ENCODE data around the gene SH3BP2. TPM values are rescaled to one million over a fixed set of nuclear protein-coding genes. Genes with fewer than 3 reads are reported as not detected.

The SH3BP2 gene
- total and polyA plus RNA-seq, 10 of the 15 experiments (the other 5 are each of a cell fraction or from before 2014, with no cell fraction given), result 1.1 to 61.8 (median 23.9) TPM

DNA sequence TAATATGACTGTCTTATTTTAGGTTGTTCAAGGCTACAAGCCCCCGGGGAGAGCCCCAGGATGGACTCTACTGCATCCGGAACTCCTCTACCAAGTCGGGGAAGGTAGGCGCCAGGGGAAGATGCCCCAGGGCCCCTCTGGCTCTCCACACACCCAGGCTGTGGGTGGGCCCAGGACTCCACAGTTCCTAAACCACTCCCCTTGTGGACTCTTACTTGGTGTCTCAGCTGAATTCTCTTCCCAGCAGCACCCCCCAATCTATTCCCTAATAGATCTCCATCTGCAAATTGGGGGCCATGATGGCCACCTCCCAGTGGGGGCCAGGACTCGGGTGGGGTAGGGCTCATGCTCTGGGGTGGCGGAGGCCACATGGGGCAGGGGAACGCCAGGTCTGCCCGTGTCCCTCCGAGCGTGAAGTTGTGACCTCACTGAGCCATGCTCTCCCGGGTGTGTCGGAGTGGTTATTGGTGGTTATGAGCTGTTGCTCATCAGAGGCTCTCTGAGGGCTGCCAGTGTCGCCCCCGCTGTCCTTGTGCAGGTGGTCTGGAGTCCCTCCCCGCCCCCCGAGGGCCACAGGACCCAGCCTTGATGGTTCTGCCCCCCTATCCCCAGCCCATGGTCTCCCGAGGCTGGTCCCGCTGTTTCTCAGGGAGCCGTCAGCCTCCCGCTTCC is 39.6 kb downstream of the SH3BP2 start:
- 11% methylated on average over 19 of the region's 20 CpGs for WGBS (ENCODE audit: insufficient coverage, insufficient replicate concordance, low lambda C conversion rate, missing lambda C conversion rate)
- in situ Hi-C loops (cut with MboI), result no loop called here
- SMC1A ChIA-PET (ENCODE audit: uncharacterized antibody, unreplicated experiment), result interaction anchor here (0.6 to 1.4 kb wide), 3 partner anchors 17 to 956 kb away, joined by 3 to 4 read pairs (median 3); no protein-coding TSS in a partner anchor
- peak; percentile 93 for ATAC-seq
- BruUV-seq (replicated peaks), result no TSS peak
- 0 out of 2 replicates have a peak overlapping the region, but pooled peaks have one; percentile 43 for H3K9ac ChIP-seq (ENCODE audit: control insufficient read depth, insufficient read depth, low read length)
- no peaks in the 10 kb centered on the region for H3K9me3 ChIP-seq (replicated peaks; ENCODE audit: control insufficient read depth, insufficient read depth, low read length)
- CTCF ChIA-PET, result interaction anchor here (1.0 kb wide), 1 partner anchor 68 kb away, joined by 3 read pairs; no protein-coding TSS in a partner anchor
- DNase-seq (ENCODE audit: low read depth, low spot score), result no peak
- RAD21 ChIA-PET (ENCODE audit: unreplicated experiment), result interaction anchor here (1.0 to 1.1 kb wide), 2 partner anchors 45 to 46 kb away, joined by 3 to 4 read pairs; no protein-coding TSS in a partner anchor
- peak overlapping the region; percentile 59 for H3K27ac ChIP-seq (ENCODE audit: control insufficient read depth, insufficient read depth)
- FAIRE-seq, result peak; percentile 89
- peak overlapping the region; percentile 6 for H3K4me2 ChIP-seq (ENCODE audit: control insufficient read depth, insufficient read depth)
- H3K27me3 ChIP-seq (replicated peaks in 1 of 2; ENCODE audit: control insufficient read depth in 2 of 2, insufficient read depth in 2 of 2, low read length in 1 of 2), result no peaks in the 10 kb centered on the region
- intact Hi-C loops (cut with micrococcal nuclease; ENCODE audit: unreplicated experiment), result no loop called here
- peak overlapping the region; percentile 19; the same call in 1 of the 2 replicates for H2AFZ ChIP-seq (ENCODE audit: control insufficient read depth, low read depth, low read length)
- H3K36me3 ChIP-seq (ENCODE audit: control insufficient read depth in 2 of 2, insufficient read depth in 2 of 2, low read length in 1 of 2), result peaks cover 15 to 22% of the 10 kb centered on the region in 2 experiments; a peak in 3 of 4 replicates
- POLR2A ChIA-PET, result interaction anchor here (0.8 kb wide), 1 partner anchor 82 kb away, joined by 3 read pairs; no protein-coding TSS in a partner anchor
- no peak overlapping the region for H3K4me3 ChIP-seq
- no peaks in the 10 kb centered on the region for H3K79me2 ChIP-seq (ENCODE audit: control insufficient read depth, insufficient read depth, low read length)
- no peaks in the 10 kb centered on the region for H4K20me1 ChIP-seq (ENCODE audit: control insufficient read depth, insufficient read depth)
- H3K4me1 ChIP-seq (ENCODE audit: control insufficient read depth, insufficient read depth, low read length), result peaks cover 39% of the 10 kb centered on the region
- TF ChIP-seq USF1 (IDR thresholded peaks at IDR 0.05; ENCODE audit: borderline replicate concordance, extremely low read length, insufficient read depth, low read depth, low read length) (peak; percentile 20), CREB1 (IDR thresholded peaks at IDR 0.05; ENCODE audit: low read depth) (peak; percentile 55), EED (IDR thresholded peaks at IDR 0.05; ENCODE audit: low read depth) (peak; percentile 38; the same call in 1 of the 2 replicates), NR2F1 (conservative IDR thresholded peaks at IDR 0.05) (peak; percentile 56; the same call in 1 of the 2 replicates), BHLHE40 (IDR thresholded peaks at IDR 0.05; ENCODE audit: borderline replicate concordance in 1 of 2, low read depth in 2 of 2, low read length in 1 of 2) (peak in 1 of 2 experiments; percentile 50; a peak in 1 of 4 replicates), IKZF1 (conservative IDR thresholded peaks at IDR 0.05) (0 out of 2 replicates have a peak, but pooled peaks have one; percentile 41), CREM (IDR thresholded peaks at IDR 0.05; ENCODE audit: low read depth) (peak; percentile 72; the same call in 1 of the 2 replicates), EGR1 (IDR thresholded peaks at IDR 0.05; ENCODE audit: borderline replicate concordance in 1 of 2, low read depth in 2 of 2, low read length in 2 of 2) (peak in 1 of 2 experiments; percentile 86; a peak in 1 of 3 replicates), IKZF2 (IDR thresholded peaks at IDR 0.05) (no peak), DPF2 (IDR thresholded peaks at IDR 0.05) (peak; percentile 43; the same call in 1 of the 2 replicates), ATF7 (IDR thresholded peaks at IDR 0.05; ENCODE audit: low read depth) (peak; percentile 37; the same call in 1 of the 2 replicates), YY1 (IDR thresholded peaks at IDR 0.05; ENCODE audit: low read depth, low read length) (peak; percentile 19; the same call in 1 of the 2 replicates), CBFB (IDR thresholded peaks at IDR 0.05; ENCODE audit: low read depth) (peak; percentile 72; the same call in 1 of the 2 replicates), ZNF217 (IDR thresholded peaks at IDR 0.05) (no peak), SP1 (IDR thresholded peaks at IDR 0.05; ENCODE audit: low read depth, low read length) (no peak), GATAD2B (conservative IDR thresholded peaks at IDR 0.05; ENCODE audit: low read depth) (0 out of 2 replicates have a peak, but pooled peaks have one; percentile 22), NFIC (IDR thresholded peaks at IDR 0.05; ENCODE audit: low read depth, low read length) (0 out of 2 replicates have a peak, but pooled peaks have one; percentile 48), POLR2A (IDR thresholded peaks at IDR 0.05; ENCODE audit: low read depth, low read length) (peak; percentile 63), EZH2 (IDR thresholded peaks at IDR 0.05; ENCODE audit: borderline replicate concordance, control insufficient read depth, low read depth, low read length) (no peak), RUNX3 (IDR thresholded peaks at IDR 0.05; ENCODE audit: low read length) (peak; percentile 89), PAX5 (IDR thresholded peaks at IDR 0.05; ENCODE audit: borderline replicate concordance, low read depth, low read length) (peak; percentile 98)
